ENCODE measurements around the gene TCL1B.
"Not testable (repeated sequence)": the region's sequence is repeated elsewhere in the genome, so short reads cannot be mapped to it uniquely, and the experiment has no call there.

TCL1B gene

GRCh38 chr14:95660651-95661515, 25.3 kb upstream of the TCL1B start:
- Mint-ChIP-seq H3K9me3 (no peaks in the 10 kb centered on the region), H3K4me1 (peaks cover 62 to 87% of the 10 kb centered on the region in 2 donors), H3K27ac (no peak overlapping the region)

GRCh38 chr14:95662376-95663186, 23.6 kb upstream of the TCL1B start:
- H3K4me3 Mint-ChIP-seq: peak overlapping the region; percentile 52 to 63
- H3K27ac Mint-ChIP-seq: peak overlapping the region; percentile 76
- ATAC-seq (replicated peaks) (peak; percentile 38), DNase-seq (no peak)
- H3K36me3 Mint-ChIP-seq: peaks cover 0 to 4% of the 10 kb centered on the region in 2 donors
- H3K9me3 Mint-ChIP-seq: no peaks in the 10 kb centered on the region
- peaks cover 73 to 90% of the 10 kb centered on the region in 2 donors for H3K4me1 Mint-ChIP-seq
- H3K27me3 Mint-ChIP-seq: no peaks in the 10 kb centered on the region

More at GRCh38 chr14:95660651-95661515, 25.3 kb upstream of the TCL1B start:
- H3K4me3 Mint-ChIP-seq: no peak overlapping the region
- ATAC-seq (replicated peaks) (no peak), DNase-seq (no peak)
- peaks cover 0 to 4% of the 10 kb centered on the region in 2 donors for H3K36me3 Mint-ChIP-seq
- no peaks in the 10 kb centered on the region for H3K27me3 Mint-ChIP-seq

GRCh38 chr14:95663226-95663797, 22.9 kb upstream of the TCL1B start:
- no peak for DNase-seq
- Mint-ChIP-seq H3K27ac (peak overlapping the region; percentile 76), H3K36me3 (peaks cover 0 to 4% of the 10 kb centered on the region in 2 donors), H3K4me1 (peaks cover 74 to 92% of the 10 kb centered on the region in 2 donors), H3K27me3 (no peaks in the 10 kb centered on the region), H3K9me3 (no peaks in the 10 kb centered on the region), H3K4me3 (peak overlapping the region; percentile 52 to 63)
- ATAC-seq (replicated peaks): no peak

DNA sequence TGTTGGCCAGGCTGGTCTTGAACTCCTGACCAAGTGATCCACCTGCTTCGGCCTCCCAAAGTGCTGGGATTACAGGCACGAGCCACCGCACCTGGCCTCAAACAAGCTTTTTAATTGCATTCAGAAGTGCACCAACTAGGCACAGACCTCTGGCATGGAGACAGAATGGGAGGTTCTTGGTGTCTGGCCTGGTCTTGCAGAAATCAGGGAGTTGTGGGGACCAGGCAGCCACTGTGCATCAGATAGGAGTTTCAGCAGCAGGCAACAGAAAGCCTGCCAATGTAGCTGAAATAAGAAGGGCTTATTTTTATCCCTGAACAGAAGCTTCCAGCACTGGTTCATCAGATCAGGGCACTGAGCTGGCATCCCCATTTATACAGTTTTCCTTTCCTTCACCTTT, 22.2 kb upstream of the TCL1B start:
- Mint-ChIP-seq H3K27me3 (no peaks in the 10 kb centered on the region), H3K27ac (peak overlapping the region; percentile 95), H3K9me3 (no peaks in the 10 kb centered on the region), H3K4me3 (no peak overlapping the region), H3K4me1 (peaks cover 76 to 94% of the 10 kb centered on the region in 2 donors), H3K36me3 (no peaks in the 10 kb centered on the region)
- ATAC-seq (replicated peaks) (peak in 1 of 2 donors; percentile 1), DNase-seq (no peak)

DNA sequence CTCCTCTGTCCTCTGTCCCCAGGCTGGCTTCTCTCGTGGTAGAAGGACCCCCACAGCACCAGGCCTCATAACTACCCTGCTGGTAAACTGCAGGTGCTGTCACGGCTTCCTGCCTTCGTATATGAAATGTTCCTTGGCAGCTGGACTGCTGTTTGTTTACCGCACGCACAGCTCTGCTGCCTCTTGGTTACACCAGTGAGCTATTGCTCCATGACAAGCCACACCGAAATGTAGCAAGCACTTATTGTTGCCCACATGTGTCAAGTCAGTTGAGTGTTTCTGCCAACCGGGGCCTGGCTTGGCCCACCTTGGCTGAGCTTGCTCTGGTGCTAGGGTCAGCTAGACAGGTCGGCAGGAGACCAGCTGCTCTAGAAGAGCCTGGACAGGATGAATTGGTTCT, 21.7 kb upstream of the TCL1B start:
- H3K9me3 Mint-ChIP-seq: no peaks in the 10 kb centered on the region
- H3K27me3 Mint-ChIP-seq: no peaks in the 10 kb centered on the region
- peak overlapping the region; percentile 46 to 74 for H3K4me3 Mint-ChIP-seq
- peak; percentile 67 to 69 for ATAC-seq (replicated peaks)
- H3K36me3 Mint-ChIP-seq: no peaks in the 10 kb centered on the region
- H3K4me1 Mint-ChIP-seq: peaks cover 75 to 94% of the 10 kb centered on the region in 2 donors
- peak; percentile 39 for DNase-seq
- H3K27ac Mint-ChIP-seq: peak overlapping the region; percentile 95

DNA sequence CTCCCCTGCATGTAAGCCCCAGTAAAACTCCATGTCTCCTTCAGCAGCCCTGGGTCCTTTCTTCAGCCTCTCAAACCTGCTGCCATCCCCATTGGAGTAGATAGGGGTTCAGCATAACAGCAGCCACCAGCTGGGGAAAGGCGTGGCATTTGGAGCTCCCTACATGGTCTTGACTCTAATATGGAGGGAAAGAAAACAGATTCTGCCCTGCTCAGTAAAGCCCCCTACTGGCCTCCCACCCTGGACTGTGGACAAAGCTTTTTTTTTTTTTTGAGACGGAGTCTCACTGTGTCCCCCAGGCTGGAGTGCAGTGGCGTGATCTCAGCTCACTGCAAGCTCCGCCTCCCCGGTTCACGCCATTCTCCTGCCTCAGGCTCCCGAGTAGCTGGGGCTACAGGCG, 20.7 kb upstream of the TCL1B start:
- DNase-seq, H3K9me3 Mint-ChIP-seq, H3K36me3 Mint-ChIP-seq, H3K27me3 Mint-ChIP-seq: not testable (repeated sequence)
- Mint-ChIP-seq H3K4me3 (peak overlapping the region; percentile 39 to 49), H3K27ac (peak overlapping the region; percentile 82), H3K4me1 (peaks cover 73 to 94% of the 10 kb centered on the region in 2 donors)
- peak; percentile 15 to 23 for ATAC-seq (replicated peaks)

- Mint-ChIP-seq H3K9me3 (no peaks in the 10 kb centered on the region), H3K36me3 (peaks cover 2 to 9% of the 10 kb centered on the region in 2 donors), H3K4me3 (peak overlapping the region; percentile 39 to 48), H3K27me3 (no peaks in the 10 kb centered on the region), H3K27ac (peak overlapping the region; percentile 82), H3K4me1 (peaks cover 73 to 94% of the 10 kb centered on the region in 2 donors)
- no peak for ATAC-seq (replicated peaks)
- no peak for DNase-seq
These were observed 19.8 kb upstream of the TCL1B start for GRCh38 chr14:95666450-95666849.

DNA sequence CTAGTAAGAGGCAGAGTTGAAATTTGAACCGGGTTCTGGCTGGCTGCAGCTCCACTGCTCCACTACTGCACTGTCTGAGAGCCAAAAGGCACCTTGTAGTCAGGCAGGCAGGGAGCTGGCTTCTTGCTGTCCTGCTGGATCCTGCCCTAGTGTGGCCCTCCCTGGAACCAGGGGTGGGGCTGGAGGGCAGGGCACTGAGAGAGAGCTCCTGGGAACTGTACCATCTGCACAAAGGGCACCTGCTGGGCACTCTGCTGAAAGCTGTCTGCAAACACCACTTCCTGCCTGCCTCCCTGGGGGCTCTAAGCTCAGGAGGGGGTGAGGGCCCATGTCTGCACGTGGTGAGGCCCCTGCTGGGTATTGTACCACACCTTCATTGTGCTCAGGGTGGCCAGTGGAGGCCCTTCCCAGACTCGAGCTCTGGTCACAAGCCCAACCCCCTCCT, 19.0 kb upstream of the TCL1B start:
- Mint-ChIP-seq H3K4me3 (peak overlapping the region in 1 of 2 donors; percentile 24), H3K4me1 (peaks cover 70 to 91% of the 10 kb centered on the region in 2 donors), H3K36me3 (peaks cover 2 to 10% of the 10 kb centered on the region in 2 donors), H3K27me3 (no peaks in the 10 kb centered on the region), H3K9me3 (no peaks in the 10 kb centered on the region), H3K27ac (no peak overlapping the region)
- no peak for DNase-seq
- peak; percentile 34 to 60 for ATAC-seq (replicated peaks)

GRCh38 chr14:95668235-95668772, 17.9 kb upstream of the TCL1B start:
- no peak for DNase-seq
- no peak for ATAC-seq (replicated peaks)
- Mint-ChIP-seq H3K27ac (peak overlapping the region; percentile 33), H3K4me1 (peaks cover 66 to 90% of the 10 kb centered on the region in 2 donors), H3K36me3 (peaks cover 4 to 10% of the 10 kb centered on the region in 2 donors), H3K27me3 (no peaks in the 10 kb centered on the region), H3K4me3 (peak overlapping the region; percentile 26 to 51), H3K9me3 (no peaks in the 10 kb centered on the region)

- H3K4me1 Mint-ChIP-seq: peaks cover 45 to 85% of the 10 kb centered on the region in 2 donors
- ATAC-seq (replicated peaks): no peak
- H3K9me3 Mint-ChIP-seq: peaks cover 0 to 3% of the 10 kb centered on the region in 2 donors
- no peaks in the 10 kb centered on the region for H3K27me3 Mint-ChIP-seq
- H3K4me3 Mint-ChIP-seq: no peak overlapping the region
- DNase-seq: no peak
- no peak overlapping the region for H3K27ac Mint-ChIP-seq
- peaks cover 6 to 24% of the 10 kb centered on the region in 2 donors for H3K36me3 Mint-ChIP-seq
These were observed 11.6 kb upstream of the TCL1B start for GRCh38 chr14:95674613-95675012.

DNA sequence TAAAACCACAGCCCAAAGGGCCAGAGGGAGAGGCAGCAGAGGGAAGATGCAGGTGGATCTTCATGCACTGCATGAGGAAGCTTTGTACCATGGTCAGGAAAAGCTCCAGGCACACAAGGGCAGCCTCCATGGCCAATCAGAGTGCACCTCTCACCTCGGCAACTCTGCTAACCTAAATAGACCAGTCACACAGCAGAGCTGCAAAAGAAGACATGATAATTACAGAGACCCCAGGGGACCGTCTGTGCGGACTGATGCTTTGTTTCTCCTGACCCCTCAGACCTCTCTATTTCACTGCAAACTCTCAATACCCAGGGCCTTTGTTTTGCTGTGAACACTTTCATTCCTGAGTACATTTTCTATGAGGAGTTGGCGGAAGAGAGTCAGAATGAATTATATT, 10.7 kb upstream of the TCL1B start:
- Mint-ChIP-seq H3K27ac (no peak overlapping the region), H3K36me3 (peaks cover 4 to 24% of the 10 kb centered on the region in 2 donors), H3K27me3 (no peaks in the 10 kb centered on the region), H3K4me1 (peaks cover 44 to 85% of the 10 kb centered on the region in 2 donors), H3K4me3 (no peak overlapping the region), H3K9me3 (peaks cover 0 to 3% of the 10 kb centered on the region in 2 donors)
- ATAC-seq (replicated peaks) (no peak), DNase-seq (no peak)

GRCh38 chr14:95677179-95677835, 8.9 kb upstream of the TCL1B start:
- Mint-ChIP-seq H3K4me3 (no peak overlapping the region), H3K27me3 (no peaks in the 10 kb centered on the region), H3K9me3 (peaks cover 0 to 3% of the 10 kb centered on the region in 2 donors), H3K27ac (peak overlapping the region; percentile 37), H3K36me3 (peaks cover 4 to 14% of the 10 kb centered on the region in 2 donors), H3K4me1 (peaks cover 39 to 88% of the 10 kb centered on the region in 2 donors)
- peak; percentile 44 to 60 for ATAC-seq (replicated peaks)
- no peak for DNase-seq

DNA sequence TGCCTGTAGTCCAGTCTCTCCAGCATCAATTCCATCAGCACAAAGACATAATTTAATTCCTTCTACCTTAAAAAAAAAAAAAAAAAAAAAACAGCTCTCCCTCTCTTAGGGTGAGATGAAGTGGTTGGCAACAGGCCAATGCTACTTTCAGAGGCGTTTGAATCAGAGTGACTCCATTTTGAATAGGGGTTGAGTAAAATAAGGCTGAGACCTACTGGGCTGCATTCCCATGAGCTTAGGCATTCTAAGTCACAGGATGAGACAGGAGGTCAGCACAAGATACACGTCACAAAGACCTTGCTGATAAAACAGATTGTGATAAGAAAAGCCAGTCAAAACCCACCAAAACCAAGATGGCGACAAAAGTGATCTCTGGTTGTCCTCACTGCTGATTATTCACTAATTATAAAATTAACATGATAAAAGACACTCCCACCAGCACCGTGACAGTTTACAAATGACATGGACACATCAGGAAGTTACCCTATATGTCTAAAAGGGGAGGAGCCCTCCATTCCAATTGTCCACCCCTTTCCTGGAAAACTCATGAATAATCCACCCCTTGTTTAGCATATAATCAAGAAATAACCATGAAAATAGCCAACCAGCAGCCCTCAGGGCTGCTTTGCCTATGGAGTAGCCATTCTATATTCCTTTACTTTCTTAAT, 6.9 kb upstream of the TCL1B start:
- Mint-ChIP-seq H3K36me3 (peaks cover 2 to 14% of the 10 kb centered on the region in 2 donors), H3K4me3 (peak overlapping the region in 1 of 2 donors; percentile 37), H3K4me1 (peaks cover 42 to 91% of the 10 kb centered on the region in 2 donors), H3K27me3 (no peaks in the 10 kb centered on the region), H3K9me3 (peaks cover 0 to 3% of the 10 kb centered on the region in 2 donors), H3K27ac (peak overlapping the region; percentile 76)
- DNase-seq (no peak), ATAC-seq (replicated peaks) (no peak)
